ENCODE data around the gene PRKAA1.

PRKAA1 gene

DNA sequence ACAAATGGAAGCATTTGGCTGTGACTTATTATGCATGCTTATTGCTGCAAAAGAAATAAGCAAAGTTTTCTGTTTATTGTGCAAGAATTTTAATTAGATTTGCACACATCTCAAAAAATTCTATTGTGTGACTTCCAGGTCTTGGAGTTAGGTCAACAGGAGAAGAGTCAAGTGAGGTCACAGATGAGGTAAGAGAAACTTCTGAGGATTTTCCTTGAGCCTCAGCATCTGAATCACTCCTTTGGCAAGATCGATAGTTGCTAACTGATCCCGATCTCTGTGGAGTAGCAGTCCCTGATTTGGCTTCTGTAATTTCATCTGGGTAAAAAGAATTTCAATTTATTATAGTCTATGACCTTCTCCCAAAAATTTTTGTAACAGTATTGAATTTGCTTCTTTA lies 35.5 kb downstream of the PRKAA1 start:
- no peak for DNase-seq (ENCODE audit: low read depth)
- no peak overlapping the region for H3K4me3 ChIP-seq (ENCODE audit: control insufficient read depth, low read depth, low read length)
- TF ChIP-seq, protein P1, sequence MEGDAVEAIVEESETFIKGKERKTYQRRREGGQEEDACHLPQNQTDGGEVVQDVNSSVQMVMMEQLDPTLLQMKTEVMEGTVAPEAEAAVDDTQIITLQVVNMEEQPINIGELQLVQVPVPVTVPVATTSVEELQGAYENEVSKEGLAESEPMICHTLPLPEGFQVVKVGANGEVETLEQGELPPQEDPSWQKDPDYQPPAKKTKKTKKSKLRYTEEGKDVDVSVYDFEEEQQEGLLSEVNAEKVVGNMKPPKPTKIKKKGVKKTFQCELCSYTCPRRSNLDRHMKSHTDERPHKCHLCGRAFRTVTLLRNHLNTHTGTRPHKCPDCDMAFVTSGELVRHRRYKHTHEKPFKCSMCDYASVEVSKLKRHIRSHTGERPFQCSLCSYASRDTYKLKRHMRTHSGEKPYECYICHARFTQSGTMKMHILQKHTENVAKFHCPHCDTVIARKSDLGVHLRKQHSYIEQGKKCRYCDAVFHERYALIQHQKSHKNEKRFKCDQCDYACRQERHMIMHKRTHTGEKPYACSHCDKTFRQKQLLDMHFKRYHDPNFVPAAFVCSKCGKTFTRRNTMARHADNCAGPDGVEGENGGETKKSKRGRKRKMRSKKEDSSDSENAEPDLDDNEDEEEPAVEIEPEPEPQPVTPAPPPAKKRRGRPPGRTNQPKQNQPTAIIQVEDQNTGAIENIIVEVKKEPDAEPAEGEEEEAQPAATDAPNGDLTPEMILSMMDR (IDR thresholded peaks at IDR 0.05; ENCODE audit: control insufficient read depth, insufficient read depth, low read depth, low read length, missing control alignments), result no peak

DNA sequence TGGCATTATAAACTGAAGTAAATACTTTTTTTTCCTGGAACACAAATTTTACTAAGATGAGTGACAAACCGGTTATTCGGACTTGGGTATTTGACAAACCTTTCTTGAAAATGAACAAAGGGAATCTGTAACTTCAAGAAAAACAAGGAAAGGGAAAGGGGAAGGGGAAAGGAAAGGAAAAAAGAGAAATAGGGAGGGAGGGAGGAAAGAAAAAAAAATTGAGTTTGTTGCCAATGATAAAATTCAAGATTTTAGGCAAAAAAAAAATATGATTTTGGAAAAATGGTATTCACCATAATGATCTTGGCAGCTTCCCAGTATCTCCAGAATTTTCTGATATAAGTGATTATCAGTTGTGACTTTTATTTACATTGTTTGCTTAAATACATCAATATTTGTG lies 40.8 kb downstream of the PRKAA1 start:
- H3K4me3 ChIP-seq (ENCODE audit: control insufficient read depth, low read depth, low read length), result no peak overlapping the region
- no peak for DNase-seq (ENCODE audit: low read depth)
- TF ChIP-seq, protein P1 (IDR thresholded peaks at IDR 0.05; ENCODE audit: control insufficient read depth, insufficient read depth, low read depth, low read length, missing control alignments), result no peak

DNA sequence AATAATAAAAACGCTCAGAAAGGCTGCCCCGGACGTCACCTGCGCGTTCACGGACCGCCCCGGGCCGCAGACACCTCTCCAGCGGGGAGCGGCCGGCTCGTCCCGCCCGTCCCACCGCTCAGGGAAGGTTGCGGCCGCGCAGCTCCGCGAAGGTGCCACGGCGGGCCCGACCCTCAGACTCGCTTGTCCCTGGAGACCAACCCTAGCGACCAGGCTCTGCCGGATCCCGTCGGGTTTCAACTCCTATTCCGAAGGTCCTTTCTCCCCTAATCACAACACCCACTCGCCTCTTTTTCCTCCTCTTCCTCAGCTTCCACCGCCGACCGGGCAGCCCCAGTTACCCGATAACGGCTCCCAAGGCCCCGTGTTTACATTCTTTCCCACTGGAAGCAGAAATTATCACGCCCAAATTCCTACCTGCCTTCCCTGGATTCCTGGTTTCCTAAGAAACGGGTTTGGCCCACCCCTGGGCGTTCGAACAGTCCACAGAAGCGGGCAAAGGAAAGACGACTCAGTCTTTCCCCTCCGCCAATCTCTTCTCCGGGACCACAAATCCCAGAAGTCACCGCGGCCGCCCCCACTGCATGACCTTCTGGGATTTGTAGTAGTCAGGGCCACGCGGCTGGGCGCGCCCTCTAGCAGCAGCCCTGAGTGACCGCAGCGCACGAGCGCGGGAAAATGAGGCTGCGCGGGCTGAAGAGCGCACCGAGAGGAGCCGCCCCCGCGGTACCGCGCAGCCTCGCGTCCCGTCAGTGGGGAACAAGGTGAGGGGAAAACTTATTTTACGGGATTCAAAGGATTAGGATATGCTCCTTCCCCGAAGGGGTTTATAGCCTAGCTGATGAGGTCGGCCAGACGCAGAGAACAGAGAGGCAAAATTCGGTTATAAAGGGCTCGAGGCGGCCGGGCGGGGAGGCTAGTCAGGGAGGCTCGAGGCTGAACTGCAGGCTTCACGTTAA lies 42.5 kb downstream of the PRKAA1 start, which contains the start of gene TTC33:
Gene TTC33 (minus strand): TSS at position 555 of the 959 bp plus-strand sequence. CDS start 8,943 bp downstream, outside the sequence.
- TF ChIP-seq, protein P1 (IDR thresholded peaks at IDR 0.05; ENCODE audit: control insufficient read depth, insufficient read depth, low read depth, low read length, missing control alignments), result peak; percentile 65
- peak; percentile 72 for DNase-seq (ENCODE audit: low read depth)
- H3K4me3 ChIP-seq (ENCODE audit: control insufficient read depth, low read depth, low read length), result peak within 1 kb of the TSS; percentile 85

DNA sequence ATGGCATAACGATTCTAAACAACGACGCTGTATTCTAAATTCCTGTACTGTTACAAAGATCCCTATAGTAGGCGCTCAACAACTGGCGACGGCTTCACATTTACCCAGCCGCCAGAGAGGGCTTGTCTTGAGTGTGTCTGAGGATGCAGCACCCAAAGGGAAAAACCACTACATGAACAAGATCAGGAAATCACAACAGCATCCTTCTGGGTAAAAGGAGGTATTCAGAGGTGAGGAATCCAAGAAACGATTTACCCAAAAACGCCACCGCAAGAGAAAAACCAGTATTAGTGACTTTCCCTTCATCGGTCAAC lies 43.1 kb downstream of the PRKAA1 start:
- H3K4me3 ChIP-seq (ENCODE audit: control insufficient read depth, low read depth, low read length), result peak overlapping the region; percentile 85
- DNase-seq (ENCODE audit: low read depth), result peak; percentile 38
- TF ChIP-seq, protein P1 (IDR thresholded peaks at IDR 0.05; ENCODE audit: control insufficient read depth, insufficient read depth, low read depth, low read length, missing control alignments), result peak; percentile 72

DNA sequence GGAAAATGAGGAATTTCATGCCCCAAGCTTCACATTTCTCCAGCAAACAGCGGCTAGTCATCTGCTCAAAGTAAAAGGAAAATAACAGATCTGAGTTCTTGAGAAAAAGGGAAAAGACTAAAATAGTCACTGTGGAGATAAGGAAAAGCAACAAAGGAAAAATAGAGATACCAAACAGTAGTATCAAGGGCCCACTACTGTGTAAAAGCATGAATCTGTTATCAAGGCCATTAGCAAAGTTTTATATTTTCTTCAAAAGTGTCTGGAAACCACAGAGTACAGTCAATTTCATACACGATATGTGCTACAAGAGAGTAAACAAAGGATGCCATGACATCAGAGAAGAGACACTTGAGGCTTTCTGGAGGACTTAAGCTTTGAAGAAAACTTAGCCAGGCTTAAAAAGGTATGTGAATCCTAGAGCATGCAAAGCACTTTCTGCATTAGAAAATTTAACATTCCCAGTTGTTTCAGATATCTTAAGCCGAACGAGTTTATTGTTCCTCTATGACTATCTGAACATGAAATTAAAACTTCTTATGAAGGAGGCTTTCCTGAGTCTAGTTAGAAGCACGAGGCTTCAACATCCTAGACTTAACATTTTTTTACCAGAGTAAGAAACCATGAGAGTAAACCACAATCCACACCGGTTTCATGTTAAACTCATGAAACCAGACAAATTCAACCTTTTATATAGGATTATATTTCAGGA lies 43.6 kb downstream of the PRKAA1 start:
- peak overlapping the region; percentile 85 for H3K4me3 ChIP-seq (ENCODE audit: control insufficient read depth, low read depth, low read length)
- TF ChIP-seq, protein P1 (IDR thresholded peaks at IDR 0.05; ENCODE audit: control insufficient read depth, insufficient read depth, low read depth, low read length, missing control alignments), result no peak
- no peak for DNase-seq (ENCODE audit: low read depth)

DNA sequence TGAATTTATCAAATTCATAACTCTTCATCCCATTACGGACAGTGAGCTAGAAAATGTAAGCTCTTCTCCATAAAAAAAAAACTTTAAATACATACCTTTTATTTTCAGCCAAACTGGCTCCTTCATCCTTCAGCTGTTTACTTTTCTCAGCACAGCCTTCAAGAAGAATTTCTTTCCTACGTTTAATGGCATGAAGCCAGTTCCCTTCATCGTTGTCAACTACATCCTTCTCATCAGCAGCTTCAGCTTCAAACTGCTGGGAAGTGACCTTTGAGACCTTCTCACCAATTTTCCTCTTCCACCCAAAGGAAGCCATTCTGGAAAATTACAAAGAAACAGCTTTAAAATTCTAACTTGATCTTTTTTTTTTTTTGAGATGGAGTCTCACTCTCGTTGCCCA lies 51.5 kb downstream of the PRKAA1 start:
- H3K4me3 ChIP-seq (ENCODE audit: control insufficient read depth, low read depth, low read length), result no peak overlapping the region
- TF ChIP-seq, protein P1 (IDR thresholded peaks at IDR 0.05; ENCODE audit: control insufficient read depth, insufficient read depth, low read depth, low read length, missing control alignments), result no peak
- DNase-seq (ENCODE audit: low read depth), result no peak

Measured in AG09309 (cell line).